Measurements from ENCODE around the gene GFI1B. TPM values are rescaled to one million over a fixed set of nuclear protein-coding genes. Genes with fewer than 3 reads are reported as not detected.
A peak's percentile ranks its signal among the peaks of the same experiment; 100 is the strongest.

The GFI1B gene
- polyA plus RNA-seq, 1 donor from 2014 or later = not detected

DNA sequence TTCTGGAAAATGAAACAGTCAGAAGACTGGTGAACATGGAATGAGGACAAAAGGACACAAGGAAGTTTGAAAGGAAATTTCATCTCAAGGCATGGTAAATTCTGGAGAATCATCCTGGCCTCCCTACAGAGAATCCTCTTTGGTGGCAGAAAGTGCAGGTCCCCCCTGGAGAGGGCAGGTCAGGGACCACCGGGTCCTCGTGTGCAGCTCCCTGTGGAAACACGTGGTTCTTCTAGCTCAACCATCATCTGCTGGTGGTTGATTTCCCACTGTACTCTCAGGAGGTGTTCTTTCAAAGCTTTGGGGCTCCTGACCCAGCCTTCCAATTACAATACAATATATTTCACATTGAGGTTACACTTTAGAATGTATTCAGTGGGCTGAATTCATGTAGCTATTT is 49.7 kb downstream of the GFI1B start:
- Histone ChIP-seq H3K27me3 (ENCODE audit: insufficient read depth, low read depth, low read length) (no peaks in the 10 kb centered on the region), H3F3A (ENCODE audit: insufficient read depth, low read length, poor library complexity, severe bottlenecking) (no peaks in the 10 kb centered on the region), H3K9me2 (ENCODE audit: insufficient read depth, low read length) (no peaks in the 10 kb centered on the region), H3K4me3 (ENCODE audit: low read length) (no peak overlapping the region), H3K27ac (ENCODE audit: low read length) (no peak overlapping the region), H3K9ac (ENCODE audit: low read length) (no peak overlapping the region), H3K9me3 (ENCODE audit: low read length) (no peaks in the 10 kb centered on the region), H2AFZ (ENCODE audit: low read depth, low read length) (no peak overlapping the region), H3K4me2 (ENCODE audit: low read length) (no peak overlapping the region), H3K36me3 (ENCODE audit: insufficient read depth, low read length) (no peaks in the 10 kb centered on the region), H3K79me2 (replicated peaks; ENCODE audit: insufficient read depth, low read length) (peaks cover 22% of the 10 kb centered on the region), H4K20me1 (ENCODE audit: insufficient read depth) (no peaks in the 10 kb centered on the region)
- TF ChIP-seq POLR2AphosphoS5 (IDR thresholded peaks at IDR 0.05) = no peak
- no peak for TF ChIP-seq MXI1 (conservative IDR thresholded peaks at IDR 0.05; ENCODE audit: poor library complexity, severe bottlenecking)
- no peak for TF ChIP-seq RAD21 (conservative IDR thresholded peaks at IDR 0.05)
- no peak for TF ChIP-seq EZH2 (IDR thresholded peaks at IDR 0.05; ENCODE audit: borderline replicate concordance, insufficient read depth, low read length, poor library complexity, severe bottlenecking)
- TF ChIP-seq, protein P1, sequence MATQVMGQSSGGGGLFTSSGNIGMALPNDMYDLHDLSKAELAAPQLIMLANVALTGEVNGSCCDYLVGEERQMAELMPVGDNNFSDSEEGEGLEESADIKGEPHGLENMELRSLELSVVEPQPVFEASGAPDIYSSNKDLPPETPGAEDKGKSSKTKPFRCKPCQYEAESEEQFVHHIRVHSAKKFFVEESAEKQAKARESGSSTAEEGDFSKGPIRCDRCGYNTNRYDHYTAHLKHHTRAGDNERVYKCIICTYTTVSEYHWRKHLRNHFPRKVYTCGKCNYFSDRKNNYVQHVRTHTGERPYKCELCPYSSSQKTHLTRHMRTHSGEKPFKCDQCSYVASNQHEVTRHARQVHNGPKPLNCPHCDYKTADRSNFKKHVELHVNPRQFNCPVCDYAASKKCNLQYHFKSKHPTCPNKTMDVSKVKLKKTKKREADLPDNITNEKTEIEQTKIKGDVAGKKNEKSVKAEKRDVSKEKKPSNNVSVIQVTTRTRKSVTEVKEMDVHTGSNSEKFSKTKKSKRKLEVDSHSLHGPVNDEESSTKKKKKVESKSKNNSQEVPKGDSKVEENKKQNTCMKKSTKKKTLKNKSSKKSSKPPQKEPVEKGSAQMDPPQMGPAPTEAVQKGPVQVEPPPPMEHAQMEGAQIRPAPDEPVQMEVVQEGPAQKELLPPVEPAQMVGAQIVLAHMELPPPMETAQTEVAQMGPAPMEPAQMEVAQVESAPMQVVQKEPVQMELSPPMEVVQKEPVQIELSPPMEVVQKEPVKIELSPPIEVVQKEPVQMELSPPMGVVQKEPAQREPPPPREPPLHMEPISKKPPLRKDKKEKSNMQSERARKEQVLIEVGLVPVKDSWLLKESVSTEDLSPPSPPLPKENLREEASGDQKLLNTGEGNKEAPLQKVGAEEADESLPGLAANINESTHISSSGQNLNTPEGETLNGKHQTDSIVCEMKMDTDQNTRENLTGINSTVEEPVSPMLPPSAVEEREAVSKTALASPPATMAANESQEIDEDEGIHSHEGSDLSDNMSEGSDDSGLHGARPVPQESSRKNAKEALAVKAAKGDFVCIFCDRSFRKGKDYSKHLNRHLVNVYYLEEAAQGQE (IDR thresholded peaks at IDR 0.05; ENCODE audit: borderline replicate concordance) = no peak
- no peak for TF ChIP-seq TAF1 (IDR thresholded peaks at IDR 0.05; ENCODE audit: low read depth)
- TF ChIP-seq, protein P2, sequence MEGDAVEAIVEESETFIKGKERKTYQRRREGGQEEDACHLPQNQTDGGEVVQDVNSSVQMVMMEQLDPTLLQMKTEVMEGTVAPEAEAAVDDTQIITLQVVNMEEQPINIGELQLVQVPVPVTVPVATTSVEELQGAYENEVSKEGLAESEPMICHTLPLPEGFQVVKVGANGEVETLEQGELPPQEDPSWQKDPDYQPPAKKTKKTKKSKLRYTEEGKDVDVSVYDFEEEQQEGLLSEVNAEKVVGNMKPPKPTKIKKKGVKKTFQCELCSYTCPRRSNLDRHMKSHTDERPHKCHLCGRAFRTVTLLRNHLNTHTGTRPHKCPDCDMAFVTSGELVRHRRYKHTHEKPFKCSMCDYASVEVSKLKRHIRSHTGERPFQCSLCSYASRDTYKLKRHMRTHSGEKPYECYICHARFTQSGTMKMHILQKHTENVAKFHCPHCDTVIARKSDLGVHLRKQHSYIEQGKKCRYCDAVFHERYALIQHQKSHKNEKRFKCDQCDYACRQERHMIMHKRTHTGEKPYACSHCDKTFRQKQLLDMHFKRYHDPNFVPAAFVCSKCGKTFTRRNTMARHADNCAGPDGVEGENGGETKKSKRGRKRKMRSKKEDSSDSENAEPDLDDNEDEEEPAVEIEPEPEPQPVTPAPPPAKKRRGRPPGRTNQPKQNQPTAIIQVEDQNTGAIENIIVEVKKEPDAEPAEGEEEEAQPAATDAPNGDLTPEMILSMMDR (IDR thresholded peaks at IDR 0.05; ENCODE audit: poor library complexity, severe bottlenecking) = no peak
- no peak for TF ChIP-seq EP300 (conservative IDR thresholded peaks at IDR 0.05; ENCODE audit: poor library complexity, severe bottlenecking)

DNA sequence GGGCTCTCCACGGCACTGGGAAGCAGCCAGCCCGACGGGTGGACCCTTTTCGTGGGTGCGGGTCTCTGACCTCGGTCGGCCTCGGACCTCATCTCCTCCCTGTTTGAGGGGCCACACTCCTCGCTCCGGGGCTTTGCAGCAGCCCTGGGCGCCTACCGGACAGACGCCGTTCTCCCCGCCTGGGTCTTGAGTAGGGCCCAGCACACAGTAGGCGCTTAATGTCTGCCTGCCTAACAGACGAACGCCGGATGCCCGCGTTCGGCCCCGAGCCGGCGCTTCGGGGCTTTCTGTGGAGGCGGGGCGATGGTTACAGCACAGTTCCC is 51.5 kb downstream of the GFI1B start:
- no peak for TF ChIP-seq TAF1 (IDR thresholded peaks at IDR 0.05; ENCODE audit: low read depth)
- TF ChIP-seq, protein P2 (IDR thresholded peaks at IDR 0.05; ENCODE audit: poor library complexity, severe bottlenecking) = no peak
- TF ChIP-seq SMC3 (conservative IDR thresholded peaks at IDR 0.05; ENCODE audit: poor library complexity) = no peak
- TF ChIP-seq RAD21 (conservative IDR thresholded peaks at IDR 0.05) = no peak
- no peak for TF ChIP-seq EP300 (conservative IDR thresholded peaks at IDR 0.05; ENCODE audit: poor library complexity, severe bottlenecking)
- no peak for TF ChIP-seq MXI1 (conservative IDR thresholded peaks at IDR 0.05; ENCODE audit: poor library complexity, severe bottlenecking)
- no peak for TF ChIP-seq EZH2 (IDR thresholded peaks at IDR 0.05; ENCODE audit: borderline replicate concordance, insufficient read depth, low read length, poor library complexity, severe bottlenecking)
- no peak for TF ChIP-seq POLR2AphosphoS5 (IDR thresholded peaks at IDR 0.05)
- TF ChIP-seq, protein P1 (IDR thresholded peaks at IDR 0.05; ENCODE audit: borderline replicate concordance) = no peak
- no peaks in the 10 kb centered on the region for H3K36me3 ChIP-seq (ENCODE audit: insufficient read depth, low read length)
- peaks cover 40% of the 10 kb centered on the region for H3K79me2 ChIP-seq (replicated peaks; ENCODE audit: insufficient read depth, low read length)
- peak overlapping the region; percentile 91 for H3K9ac ChIP-seq (ENCODE audit: low read length)
- H3K4me2 ChIP-seq (ENCODE audit: low read length) = peak overlapping the region; percentile 51
- H3F3A ChIP-seq (ENCODE audit: insufficient read depth, low read length, poor library complexity, severe bottlenecking) = no peaks in the 10 kb centered on the region
- no peaks in the 10 kb centered on the region for H4K20me1 ChIP-seq (ENCODE audit: insufficient read depth)
- no peaks in the 10 kb centered on the region for H3K9me2 ChIP-seq (ENCODE audit: insufficient read depth, low read length)
- no peaks in the 10 kb centered on the region for H3K27me3 ChIP-seq (ENCODE audit: insufficient read depth, low read depth, low read length)
- H3K27ac ChIP-seq (ENCODE audit: low read length) = peak overlapping the region; percentile 85
- H3K4me3 ChIP-seq (ENCODE audit: low read length) = peak overlapping the region; percentile 86
- H2AFZ ChIP-seq (ENCODE audit: low read depth, low read length) = peak overlapping the region; percentile 93
- H3K9me3 ChIP-seq (ENCODE audit: low read length) = no peaks in the 10 kb centered on the region
